DOHH2 (cell line): Measurements from ENCODE around the gene SUSD4.

Source experiments
- CTCF ChIP-seq: fragments of 200-600 bp; sonication (generic); IDR thresholded peaks from one replicate; pipeline ENCODE4 v1.5.1; 2014; ENCODE audit warnings: antibody characterized with exemption, mild to moderate bottlenecking, low read depth, low read length; ENCODE audit not compliant: poor library complexity, severe bottlenecking
- EZH2phosphoT487 ChIP-seq: fragments of 200-600 bp; sonication (generic); IDR thresholded peaks from 2 replicates; pipeline ENCODE4 v1.6.1; 2017; ENCODE audit warnings: borderline replicate concordance, mild to moderate bottlenecking, antibody characterized with exemption, low read length, moderate library complexity, mixed read lengths

- TF ChIP-seq CTCF (no peak), EZH2phosphoT487 (no peak)
Observed at GRCh38 chr1:223202376-223203033, 161.5 kb downstream of the SUSD4 start.
